ENCODE data around the gene IL7R. TPM values are rescaled to one million over a fixed set of nuclear protein-coding genes. Genes with fewer than 3 reads are reported as not detected.
"Not testable (repeated sequence)": the region's sequence is repeated elsewhere in the genome, so short reads cannot be mapped to it uniquely, and the experiment has no call there.

The IL7R gene
- total RNA-seq, 4 donors from 2014 or later: 36.8 to 101 (median 59.4) TPM

DNA sequence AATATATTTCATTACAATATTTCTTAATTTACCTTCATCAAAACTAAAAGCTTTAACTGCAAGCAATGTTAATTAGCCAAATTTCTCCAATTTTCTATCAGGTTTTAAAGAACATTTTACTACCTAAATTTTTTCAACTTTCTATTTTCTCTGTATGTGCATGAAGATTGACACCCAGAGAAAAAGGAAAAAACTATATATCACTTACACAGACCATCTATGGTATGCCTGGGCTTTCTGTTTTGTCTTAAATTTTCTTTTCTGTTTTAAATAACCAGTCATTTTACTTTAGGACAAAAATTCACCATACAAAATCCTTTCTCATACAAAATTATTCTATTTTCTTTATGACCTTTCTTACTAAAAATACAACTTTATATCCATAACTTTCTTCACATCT is 13.8 kb upstream of the IL7R start:
- H3K4me3 ChIP-seq: no peak overlapping the region
- TF ChIP-seq, protein P1, sequence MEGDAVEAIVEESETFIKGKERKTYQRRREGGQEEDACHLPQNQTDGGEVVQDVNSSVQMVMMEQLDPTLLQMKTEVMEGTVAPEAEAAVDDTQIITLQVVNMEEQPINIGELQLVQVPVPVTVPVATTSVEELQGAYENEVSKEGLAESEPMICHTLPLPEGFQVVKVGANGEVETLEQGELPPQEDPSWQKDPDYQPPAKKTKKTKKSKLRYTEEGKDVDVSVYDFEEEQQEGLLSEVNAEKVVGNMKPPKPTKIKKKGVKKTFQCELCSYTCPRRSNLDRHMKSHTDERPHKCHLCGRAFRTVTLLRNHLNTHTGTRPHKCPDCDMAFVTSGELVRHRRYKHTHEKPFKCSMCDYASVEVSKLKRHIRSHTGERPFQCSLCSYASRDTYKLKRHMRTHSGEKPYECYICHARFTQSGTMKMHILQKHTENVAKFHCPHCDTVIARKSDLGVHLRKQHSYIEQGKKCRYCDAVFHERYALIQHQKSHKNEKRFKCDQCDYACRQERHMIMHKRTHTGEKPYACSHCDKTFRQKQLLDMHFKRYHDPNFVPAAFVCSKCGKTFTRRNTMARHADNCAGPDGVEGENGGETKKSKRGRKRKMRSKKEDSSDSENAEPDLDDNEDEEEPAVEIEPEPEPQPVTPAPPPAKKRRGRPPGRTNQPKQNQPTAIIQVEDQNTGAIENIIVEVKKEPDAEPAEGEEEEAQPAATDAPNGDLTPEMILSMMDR (IDR thresholded peaks at IDR 0.05): no peak
- no peak for TF ChIP-seq POLR2A (IDR thresholded peaks at IDR 0.05)
- peaks cover 0 to 8% (median 3%) of the 10 kb centered on the region in 4 donors for H3K9me3 ChIP-seq
- DNase-seq: no peak
- no peak overlapping the region for H3K27ac ChIP-seq
- H3K36me3 ChIP-seq: no peaks in the 10 kb centered on the region
- H3K27me3 ChIP-seq: no peaks in the 10 kb centered on the region
- H3K4me1 ChIP-seq: no peaks in the 10 kb centered on the region

DNA sequence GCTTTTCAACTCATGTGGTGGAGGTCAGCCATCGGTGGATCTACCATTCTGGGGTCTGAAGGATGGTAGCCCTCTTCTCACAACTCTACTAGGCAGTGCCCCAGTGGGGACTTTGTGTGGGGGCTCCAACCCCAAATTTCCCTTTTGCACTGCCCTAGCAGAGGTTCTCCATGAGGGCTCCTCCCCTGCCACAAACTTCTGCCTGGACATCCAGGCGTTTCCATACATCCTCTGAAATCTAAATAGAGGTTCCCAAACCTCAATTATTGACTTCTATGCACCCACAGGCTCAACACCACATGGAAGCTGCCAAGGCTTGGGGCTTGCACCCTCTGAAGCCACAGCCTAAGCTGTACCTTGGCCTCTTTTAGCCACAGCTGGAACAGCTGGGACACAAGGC is 11.2 kb upstream of the IL7R start:
- not testable (repeated sequence) for H3K4me1 ChIP-seq, H3K36me3 ChIP-seq, H3K27me3 ChIP-seq, H3K9me3 ChIP-seq, H3K27ac ChIP-seq, DNase-seq, H3K4me3 ChIP-seq

DNA sequence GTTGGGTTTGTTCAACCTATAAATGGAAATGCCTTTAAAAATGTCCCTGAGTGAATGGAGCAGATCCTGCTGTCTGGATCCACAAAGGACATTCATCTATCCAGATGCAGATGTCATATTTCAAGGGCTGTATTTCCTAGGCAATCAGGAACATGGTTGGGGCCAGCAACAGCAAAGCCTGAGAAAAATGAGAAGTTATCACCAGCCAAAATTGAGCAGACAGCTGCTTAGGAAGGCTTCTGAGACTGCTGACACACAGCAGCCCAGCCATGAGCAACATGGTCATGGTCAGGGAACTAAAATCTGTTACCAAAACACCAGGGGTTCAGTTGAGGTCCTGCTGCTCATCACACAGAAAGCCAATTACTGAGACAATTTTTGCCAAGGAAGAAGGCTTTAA is 9.2 kb upstream of the IL7R start:
- TF ChIP-seq, protein P1 (IDR thresholded peaks at IDR 0.05): no peak
- no peak for TF ChIP-seq POLR2A (IDR thresholded peaks at IDR 0.05)
- no peak for DNase-seq
- H3K4me1 ChIP-seq: peaks cover 0 to 8% (median 0%) of the 10 kb centered on the region in 4 donors

DNA sequence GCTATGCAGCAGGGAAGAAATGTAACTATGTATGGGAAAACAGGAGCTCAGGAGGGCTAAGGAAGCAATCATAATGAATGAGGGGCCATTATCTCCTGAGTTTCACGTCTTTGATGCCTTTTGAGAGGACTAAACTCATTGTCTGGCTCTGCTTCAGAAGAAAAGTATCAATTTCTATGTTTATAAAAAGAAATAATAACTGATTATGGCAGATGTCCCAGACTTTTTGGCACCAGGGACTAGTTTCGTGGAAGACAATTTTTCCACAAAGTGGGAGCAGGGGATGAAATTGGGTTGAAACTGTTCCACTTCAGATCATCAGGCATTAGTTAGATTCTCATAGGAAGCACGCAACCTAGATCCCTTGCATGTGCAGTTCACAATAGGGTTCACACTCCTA is 8.7 kb upstream of the IL7R start:
- H3K9me3 ChIP-seq: peaks cover 0 to 8% (median 3%) of the 10 kb centered on the region in 4 donors
- H3K4me3 ChIP-seq: no peak overlapping the region
- H3K27me3 ChIP-seq: no peaks in the 10 kb centered on the region
- TF ChIP-seq, protein P1 (IDR thresholded peaks at IDR 0.05): no peak
- TF ChIP-seq POLR2A (IDR thresholded peaks at IDR 0.05): no peak
- no peaks in the 10 kb centered on the region for H3K36me3 ChIP-seq
- DNase-seq: no peak
- no peak overlapping the region for H3K27ac ChIP-seq
- H3K4me1 ChIP-seq: peaks cover 0 to 8% (median 0%) of the 10 kb centered on the region in 4 donors

More for the DNA sequence above, 9.2 kb upstream of the IL7R start:
- Histone ChIP-seq H3K9me3 (peaks cover 0 to 8% (median 3%) of the 10 kb centered on the region in 4 donors), H3K4me3 (no peak overlapping the region), H3K27ac (no peak overlapping the region), H3K27me3 (no peaks in the 10 kb centered on the region), H3K36me3 (no peaks in the 10 kb centered on the region)

DNA sequence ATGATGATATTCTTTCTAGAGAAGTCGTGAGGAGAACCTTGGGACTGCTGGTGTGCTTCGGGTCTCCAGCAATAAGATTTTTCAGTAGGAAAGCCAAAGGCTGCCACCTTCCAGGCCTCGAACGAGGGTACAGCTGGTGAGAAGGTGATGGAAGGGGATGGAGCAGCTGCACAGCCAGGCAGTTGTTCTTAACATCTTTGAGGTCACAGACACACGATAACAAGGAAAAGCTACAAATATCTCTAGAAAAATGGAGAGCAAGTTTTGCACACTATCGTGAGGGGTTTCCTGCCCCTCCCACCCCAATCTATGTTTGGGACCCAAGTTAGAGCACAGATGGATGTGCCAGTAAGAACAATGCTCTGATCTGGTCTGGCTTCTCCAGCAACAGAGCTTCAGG is 6.8 kb upstream of the IL7R start:
- peaks cover 0 to 6% (median 3%) of the 10 kb centered on the region in 4 donors for H3K9me3 ChIP-seq
- H3K27me3 ChIP-seq: no peaks in the 10 kb centered on the region

DNA sequence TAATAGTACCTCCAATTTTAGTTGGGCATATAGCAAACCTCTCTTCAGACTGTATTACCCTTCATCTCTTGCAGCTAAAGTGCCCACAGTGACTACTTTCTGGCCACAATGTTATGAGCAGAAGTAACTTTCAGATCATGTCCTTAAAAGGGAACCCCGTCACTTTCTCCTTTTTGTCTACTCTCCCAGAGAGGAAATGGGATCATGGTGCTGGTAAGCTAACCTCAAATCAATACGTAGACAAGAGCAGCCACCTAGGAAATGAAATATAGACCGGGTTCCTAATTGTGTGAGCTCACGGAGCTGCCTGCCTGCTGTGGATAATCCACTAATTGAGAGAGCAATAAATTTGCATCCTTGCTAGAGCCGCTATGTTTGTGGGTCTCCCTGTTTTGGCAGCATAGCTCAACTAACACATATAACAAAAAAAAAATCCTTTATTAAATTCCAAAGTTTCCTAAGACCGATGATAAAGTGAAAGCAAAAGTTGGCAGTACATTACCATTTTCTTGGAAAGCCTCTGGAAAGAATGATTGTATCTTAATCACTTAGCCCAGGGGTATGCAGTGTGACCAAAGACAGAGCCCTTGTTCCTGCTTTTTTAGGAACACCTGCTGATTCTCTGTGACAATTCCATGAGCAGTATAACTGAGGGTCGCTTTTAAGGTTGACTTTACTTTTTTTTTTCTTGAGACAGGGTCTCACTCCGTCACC is 5.6 kb upstream of the IL7R start:
- DNase-seq: no peak
- TF ChIP-seq, protein P1 (IDR thresholded peaks at IDR 0.05): no peak
- no peak for TF ChIP-seq POLR2A (IDR thresholded peaks at IDR 0.05)
- Histone ChIP-seq H3K27ac (peak overlapping the region in 1 of 4 donors; percentile 68), H3K36me3 (no peaks in the 10 kb centered on the region), H3K27me3 (no peaks in the 10 kb centered on the region), H3K9me3 (no peaks in the 10 kb centered on the region), H3K4me3 (no peak overlapping the region), H3K4me1 (peaks cover 0 to 8% (median 0%) of the 10 kb centered on the region in 4 donors)

More for the DNA sequence above, 6.8 kb upstream of the IL7R start:
- DNase-seq: no peak
- Histone ChIP-seq H3K4me1 (peaks cover 0 to 8% (median 0%) of the 10 kb centered on the region in 4 donors), H3K27ac (no peak overlapping the region), H3K36me3 (no peaks in the 10 kb centered on the region), H3K4me3 (no peak overlapping the region)
- TF ChIP-seq, protein P1 (IDR thresholded peaks at IDR 0.05): no peak
- TF ChIP-seq POLR2A (IDR thresholded peaks at IDR 0.05): no peak
